Ishikawa (cell line): ENCODE data around the gene NXPE1.

Experiments used
- CEBPB ChIP-seq: IDR thresholded peaks from 2 replicates; pipeline ENCODE4 v1.6.1; 2012
- CREB1 ChIP-seq: IDR thresholded peaks from 2 replicates; pipeline ENCODE4 v1.6.1; 2012; ENCODE audit warnings: low read depth
- EGR1 ChIP-seq: IDR thresholded peaks from 2 replicates; pipeline ENCODE4 v1.6.1; 2012
- EP300 ChIP-seq: IDR thresholded peaks from 2 replicates; pipeline ENCODE4 v1.6.1; 2012; ENCODE audit warnings: borderline replicate concordance
- FOXM1 ChIP-seq: IDR thresholded peaks from 2 replicates; pipeline ENCODE4 v1.6.1; 2012; ENCODE audit warnings: low read depth, borderline replicate concordance
- MAX ChIP-seq: IDR thresholded peaks from 2 replicates; pipeline ENCODE4 v1.6.1; 2012
- NFIC ChIP-seq: IDR thresholded peaks from 2 replicates; pipeline ENCODE4 v1.6.1; 2012
- RAD21 ChIP-seq: IDR thresholded peaks from 2 replicates; pipeline ENCODE4 v1.6.1; 2012; ENCODE audit warnings: low read depth
- REST ChIP-seq: IDR thresholded peaks from 2 replicates; pipeline ENCODE4 v1.6.1; 2012; ENCODE audit warnings: low read depth, mild to moderate bottlenecking
- TAF1 ChIP-seq: IDR thresholded peaks from 2 replicates; pipeline ENCODE4 v1.6.1; 2012; ENCODE audit warnings: low read depth, mild to moderate bottlenecking
- TCF12 ChIP-seq: IDR thresholded peaks from 2 replicates; pipeline ENCODE4 v1.6.1; 2012; ENCODE audit warnings: low read depth
- TEAD4 ChIP-seq: IDR thresholded peaks from 2 replicates; pipeline ENCODE4 v1.6.1; 2012
- USF1 ChIP-seq: IDR thresholded peaks from 2 replicates; pipeline ENCODE4 v1.6.1; 2012
- YY1 ChIP-seq: IDR thresholded peaks from 2 replicates; pipeline ENCODE4 v1.6.1; 2012; ENCODE audit warnings: low read depth
- ZBTB7A ChIP-seq: IDR thresholded peaks from 2 replicates; pipeline ENCODE4 v1.6.1; 2012; ENCODE audit warnings: low read depth

The NXPE1 gene

GRCh38 chr11:114559425-114560310, at the start of gene NXPE1:
Gene NXPE1 (minus strand): TSS chr11:114559881. CDS start chr11:114551201, 8,680 bp downstream.
- no peak for TF ChIP-seq CEBPB
- TF ChIP-seq EGR1 = no peak

- no peak for TF ChIP-seq TAF1
- TF ChIP-seq REST = no peak
- no peak for TF ChIP-seq CREB1
- TF ChIP-seq NFIC = no peak
- TF ChIP-seq MAX = no peak
- TF ChIP-seq EP300 = no peak
These were observed 49.7 kb upstream of the NXPE1 start for GRCh38 chr11:114609429-114609828.

GRCh38 chr11:114607753-114608459, 48.2 kb upstream of the NXPE1 start:
- no peak for TF ChIP-seq FOXM1
- TF ChIP-seq CREB1 = no peak

- TF ChIP-seq RAD21 (no peak), ZBTB7A (no peak), EGR1 (no peak), FOXM1 (no peak), MAX (no peak), CREB1 (no peak)
These were observed 46.5 kb upstream of the NXPE1 start for GRCh38 chr11:114606003-114606801.

GRCh38 chr11:114605370-114605769, 45.7 kb upstream of the NXPE1 start:
- no peak for TF ChIP-seq CREB1
- no peak for TF ChIP-seq ZBTB7A
- no peak for TF ChIP-seq TEAD4
- no peak for TF ChIP-seq EP300
- no peak for TF ChIP-seq EGR1
- no peak for TF ChIP-seq FOXM1
- no peak for TF ChIP-seq YY1
- TF ChIP-seq TAF1 = no peak
- TF ChIP-seq REST = no peak
- TF ChIP-seq CEBPB = no peak
- TF ChIP-seq NFIC = no peak
- TF ChIP-seq USF1 = no peak
- TF ChIP-seq MAX = no peak
- TF ChIP-seq RAD21 = no peak
- no peak for TF ChIP-seq TCF12

GRCh38 chr11:114604886-114605285, 45.2 kb upstream of the NXPE1 start:
- TF ChIP-seq REST (no peak), YY1 (no peak), TCF12 (no peak), CEBPB (no peak), RAD21 (no peak), TAF1 (no peak)
